H7 (cell line): ENCODE data around the gene DPEP1. TPM values are rescaled to one million over a fixed set of nuclear protein-coding genes. Genes with fewer than 3 reads are reported as not detected.

Experiments
- DNase-seq: peaks from one replicate; pipeline ENCODE4 v3.0.0; 2012
- H3K27me3 ChIP-seq: 2 replicates; pipeline ENCODE4 v1.6.0; 2011; ENCODE audit warnings: mild to moderate bottlenecking, low read length; ENCODE audit not compliant: control insufficient read depth, insufficient read depth
- H3K36me3 ChIP-seq: replicated peaks from 2 replicates; pipeline ENCODE4 v1.5.1; 2011; ENCODE audit warnings: low read length; ENCODE audit not compliant: control insufficient read depth, insufficient read depth
- H3K4me3 ChIP-seq: 2 replicates; pipeline ENCODE4 v1.5.1; 2011; ENCODE audit warnings: low read depth, mild to moderate bottlenecking, control low read depth, low read length, moderate library complexity; ENCODE audit not compliant: insufficient read depth
- total RNA-seq: library from RNA; depleted of rRNA; stranded (reverse); fragments of >200 nt; shearing (Covaris generic); gene quantifications from 2 replicates; pipeline ENCODE4 v1.2.3, GENCODE V29; 2014

The DPEP1 gene
- total RNA-seq, 1 experiment from 2014 or later: 2.7 TPM

DNA sequence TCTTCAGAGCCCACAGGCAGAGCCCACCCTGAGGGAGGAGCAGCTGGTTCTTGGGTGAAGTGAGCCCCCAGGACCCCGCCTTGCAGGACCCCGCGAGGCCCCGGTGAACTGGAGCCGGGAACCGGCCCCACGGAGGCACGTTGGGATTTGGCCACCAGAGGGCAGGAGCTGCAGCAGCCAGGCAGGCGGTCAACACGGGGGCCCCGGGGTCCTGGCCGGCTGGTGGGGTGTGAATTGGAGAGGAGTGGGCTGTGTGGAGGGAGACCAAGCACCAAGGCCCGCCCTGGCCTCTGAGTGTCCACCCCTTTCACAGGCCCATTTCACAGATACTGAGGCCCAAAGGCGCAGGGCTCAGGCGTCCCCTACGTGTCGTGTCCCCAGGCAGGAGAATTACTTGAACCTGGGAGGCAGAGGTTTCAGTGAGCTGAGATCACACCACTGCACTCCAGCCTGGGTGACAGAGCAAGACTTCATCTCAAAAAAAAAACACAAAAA is 2.2 kb downstream of the DPEP1 start:
- Histone ChIP-seq H3K36me3 (no peaks in the 10 kb centered on the region), H3K27me3 (no peaks in the 10 kb centered on the region), H3K4me3 (no peak overlapping the region)
- peak; percentile 96 for DNase-seq

DNA sequence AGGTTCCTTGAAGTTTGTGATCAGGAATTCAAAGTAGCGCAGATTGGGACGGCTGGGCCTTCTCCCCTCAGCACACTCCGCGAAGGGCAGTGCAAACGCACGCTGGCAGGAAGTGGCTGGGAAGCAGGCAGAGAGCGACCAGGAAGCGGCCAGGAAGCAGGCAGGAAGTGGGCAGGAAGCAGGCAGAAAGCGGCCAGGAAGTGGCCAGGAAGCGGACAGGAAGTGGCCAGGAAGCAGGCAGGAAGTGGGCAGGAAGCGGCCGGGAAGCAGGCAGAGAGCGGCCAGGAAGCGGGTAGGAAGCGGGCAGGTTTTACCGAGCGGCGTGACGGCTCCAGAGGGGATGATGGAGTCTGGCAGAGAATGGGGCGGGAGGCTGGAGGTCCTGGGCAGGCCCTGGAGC is 3.2 kb downstream of the DPEP1 start:
- no peak for DNase-seq
- H3K27me3 ChIP-seq: no peaks in the 10 kb centered on the region

DNA sequence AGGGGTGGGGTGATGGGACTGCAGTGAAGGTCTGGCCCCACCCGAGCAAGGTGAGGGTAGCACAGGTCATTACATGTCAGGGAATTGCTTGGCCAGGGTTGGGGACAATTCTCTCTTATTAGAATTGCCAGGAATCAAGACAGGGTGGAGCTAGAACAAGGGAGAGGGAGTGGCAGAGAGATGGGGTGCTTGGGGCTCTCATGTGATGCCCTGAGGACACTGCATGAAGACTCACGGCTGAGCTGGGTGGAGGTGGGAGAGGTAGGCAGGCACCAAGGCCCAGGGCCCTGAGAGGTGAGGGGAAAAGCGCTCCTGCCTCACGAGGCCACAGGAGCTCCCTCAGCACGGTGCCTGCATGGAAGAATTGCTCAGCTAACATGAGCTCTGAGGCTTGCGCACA is 3.6 kb downstream of the DPEP1 start:
- no peaks in the 10 kb centered on the region for H3K27me3 ChIP-seq
- H3K4me3 ChIP-seq: no peak overlapping the region
- DNase-seq: no peak
- no peaks in the 10 kb centered on the region for H3K36me3 ChIP-seq

More for the DNA sequence above, 3.2 kb downstream of the DPEP1 start:
- H3K4me3 ChIP-seq: no peak overlapping the region
- H3K36me3 ChIP-seq: no peaks in the 10 kb centered on the region

DNA sequence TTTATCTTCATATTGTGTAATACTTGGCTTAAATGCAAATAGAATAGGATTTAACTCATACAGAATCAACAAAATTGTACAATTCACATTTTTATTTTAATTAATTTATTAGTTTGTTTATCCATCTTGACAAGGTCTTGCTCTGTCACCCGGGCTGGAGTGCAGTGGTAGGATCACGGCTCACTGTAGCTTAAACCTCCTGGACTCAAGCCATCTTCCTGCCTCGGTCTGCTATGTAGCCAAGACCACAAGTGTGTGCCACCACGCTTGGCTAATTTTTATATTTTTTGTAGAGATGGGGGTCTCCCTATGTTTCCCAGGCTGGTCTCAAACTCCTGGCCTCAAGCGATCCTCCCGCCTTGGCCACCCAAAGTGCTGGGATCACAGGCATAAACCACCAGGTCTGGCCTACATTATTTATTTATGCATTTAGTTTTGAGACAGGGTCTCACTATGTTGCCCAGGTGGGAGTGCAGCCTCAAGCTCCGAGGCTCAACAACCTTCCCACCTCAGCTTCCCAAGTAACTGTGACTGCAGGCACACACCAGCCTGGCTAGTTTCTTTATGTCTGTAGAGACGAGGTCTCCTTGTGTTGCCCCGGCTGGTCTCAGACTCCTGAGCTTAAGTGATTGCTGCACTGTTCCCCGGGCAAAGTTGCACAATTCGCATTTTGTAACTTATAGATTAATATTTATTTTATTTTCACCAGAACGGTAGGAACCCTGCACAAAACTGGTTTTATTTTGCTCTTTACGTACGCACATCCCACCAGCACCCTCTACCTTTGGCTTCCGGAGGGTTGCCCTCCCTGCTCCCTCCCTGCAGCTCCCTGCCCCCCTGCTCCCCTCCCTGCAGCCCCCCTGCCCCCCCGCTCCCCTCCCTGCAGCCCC is 4.9 kb downstream of the DPEP1 start:
- Histone ChIP-seq H3K4me3 (no peak overlapping the region), H3K36me3 (no peaks in the 10 kb centered on the region), H3K27me3 (no peaks in the 10 kb centered on the region; the same call in 1 of the 2 replicates)
- DNase-seq: no peak

DNA sequence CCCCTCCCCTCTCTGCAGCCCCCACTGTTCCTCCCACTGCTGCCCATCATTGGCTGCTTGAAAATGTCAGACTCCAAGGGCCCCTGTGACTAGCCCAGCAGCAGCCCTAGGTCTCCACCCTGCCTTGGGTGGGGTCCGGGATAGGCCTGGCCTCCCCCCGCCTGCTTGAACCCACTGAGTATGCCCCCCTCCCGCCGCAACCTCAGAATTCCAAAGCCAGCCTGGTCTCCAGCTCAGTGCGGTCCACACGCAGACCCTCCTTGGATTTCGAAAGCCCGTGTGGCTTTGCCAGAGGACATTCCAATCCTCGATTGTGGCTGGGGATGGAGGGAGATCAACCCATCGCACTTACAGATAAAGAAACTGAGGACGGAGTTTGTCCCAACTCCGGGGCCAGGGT is 6.4 kb downstream of the DPEP1 start:
- H3K36me3 ChIP-seq: no peaks in the 10 kb centered on the region
- no peak overlapping the region for H3K4me3 ChIP-seq
- H3K27me3 ChIP-seq: peaks cover 6% of the 10 kb centered on the region
- DNase-seq: peak; percentile 73

DNA sequence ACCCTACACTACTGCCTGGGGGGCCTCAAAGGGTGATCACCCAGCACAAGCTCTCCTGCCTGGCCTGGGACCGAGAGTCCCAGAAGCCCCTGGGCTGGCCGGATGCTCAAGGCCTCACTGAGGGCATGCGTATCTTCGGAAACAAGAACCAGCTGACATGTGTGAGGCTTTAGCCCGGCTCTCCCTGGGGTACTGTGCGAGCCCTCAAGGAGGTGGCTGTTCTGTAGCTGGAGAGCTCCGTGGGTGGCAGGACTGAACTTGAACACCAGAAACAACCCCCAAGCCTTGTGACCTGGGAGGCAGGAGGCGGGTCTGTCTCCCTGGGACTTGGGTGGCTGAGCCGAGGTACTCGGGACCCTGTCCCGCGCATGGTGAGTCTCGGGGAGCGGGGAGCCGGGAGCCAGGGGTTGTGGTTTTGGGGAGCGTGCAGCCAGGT is 7.0 kb downstream of the DPEP1 start:
- H3K27me3 ChIP-seq: peaks cover 6% of the 10 kb centered on the region
- no peak overlapping the region for H3K4me3 ChIP-seq
- DNase-seq: peak; percentile 56
- H3K36me3 ChIP-seq: no peaks in the 10 kb centered on the region

DNA sequence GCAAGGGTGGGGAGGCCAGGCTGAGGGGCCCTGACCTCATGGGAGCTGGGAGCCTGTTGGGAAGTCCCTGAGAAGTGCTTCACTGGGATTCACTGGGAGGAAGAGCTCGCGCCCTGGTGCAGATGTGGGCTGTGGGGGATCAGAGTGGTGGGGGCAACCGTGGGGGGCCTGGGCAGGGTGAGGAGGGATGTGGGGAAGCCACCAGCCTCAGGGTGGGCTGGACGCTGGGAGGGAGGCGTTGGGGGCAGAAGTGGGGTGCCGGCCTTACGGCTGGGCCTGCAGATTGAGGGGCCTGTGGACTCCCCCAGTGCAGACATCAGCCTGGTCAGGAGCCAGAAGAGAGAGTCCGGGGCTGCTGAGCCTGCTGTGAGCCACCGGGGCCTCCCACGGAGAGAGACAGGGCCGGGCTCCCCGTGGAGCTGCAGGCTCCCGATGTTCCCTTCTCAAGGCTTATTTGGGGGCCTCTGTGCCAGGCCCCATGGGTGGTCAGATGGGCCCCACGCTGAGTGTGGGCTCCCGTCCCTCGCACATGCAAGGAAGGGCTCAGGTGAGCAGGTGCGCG is 7.8 kb downstream of the DPEP1 start:
- H3K36me3 ChIP-seq: no peaks in the 10 kb centered on the region
- H3K4me3 ChIP-seq: no peak overlapping the region
- no peak for DNase-seq
- peaks cover 6% of the 10 kb centered on the region for H3K27me3 ChIP-seq

DNA sequence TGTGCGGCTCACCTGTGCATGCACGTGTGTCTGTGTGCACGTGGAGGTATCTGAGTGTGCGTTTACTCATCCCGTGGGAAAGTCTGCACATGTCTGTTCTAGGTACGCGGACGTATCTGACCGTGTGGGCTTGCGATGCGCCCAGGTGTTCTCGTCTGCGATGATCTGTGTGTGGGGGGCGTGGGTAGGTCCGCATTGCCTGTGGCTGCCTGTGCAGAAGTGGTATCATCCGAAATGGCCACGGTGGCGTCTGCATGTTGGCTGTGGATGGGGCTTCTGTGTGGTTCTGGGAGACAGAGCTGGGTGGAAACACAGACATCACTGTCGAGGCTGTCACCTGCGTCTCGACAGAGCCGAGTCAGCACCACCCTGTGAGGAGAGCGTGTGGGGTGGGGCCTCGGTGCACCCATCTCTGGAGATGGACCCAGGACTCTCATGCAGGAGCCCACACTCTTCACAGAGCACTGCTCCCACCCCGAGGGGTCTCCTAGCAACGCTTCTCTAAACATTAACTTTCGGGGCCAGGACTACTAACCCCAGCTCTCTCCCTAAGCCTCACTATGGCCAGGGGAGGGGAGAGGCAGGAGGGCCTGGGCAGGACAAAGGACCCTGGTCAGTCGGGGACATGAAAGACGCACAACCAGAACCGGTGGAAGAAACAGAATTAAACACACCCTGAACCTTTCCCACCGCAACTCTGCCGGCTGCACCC is 8.4 kb downstream of the DPEP1 start:
- Histone ChIP-seq H3K4me3 (no peak overlapping the region), H3K36me3 (no peaks in the 10 kb centered on the region), H3K27me3 (peaks cover 6% of the 10 kb centered on the region)
- DNase-seq: no peak

DNA sequence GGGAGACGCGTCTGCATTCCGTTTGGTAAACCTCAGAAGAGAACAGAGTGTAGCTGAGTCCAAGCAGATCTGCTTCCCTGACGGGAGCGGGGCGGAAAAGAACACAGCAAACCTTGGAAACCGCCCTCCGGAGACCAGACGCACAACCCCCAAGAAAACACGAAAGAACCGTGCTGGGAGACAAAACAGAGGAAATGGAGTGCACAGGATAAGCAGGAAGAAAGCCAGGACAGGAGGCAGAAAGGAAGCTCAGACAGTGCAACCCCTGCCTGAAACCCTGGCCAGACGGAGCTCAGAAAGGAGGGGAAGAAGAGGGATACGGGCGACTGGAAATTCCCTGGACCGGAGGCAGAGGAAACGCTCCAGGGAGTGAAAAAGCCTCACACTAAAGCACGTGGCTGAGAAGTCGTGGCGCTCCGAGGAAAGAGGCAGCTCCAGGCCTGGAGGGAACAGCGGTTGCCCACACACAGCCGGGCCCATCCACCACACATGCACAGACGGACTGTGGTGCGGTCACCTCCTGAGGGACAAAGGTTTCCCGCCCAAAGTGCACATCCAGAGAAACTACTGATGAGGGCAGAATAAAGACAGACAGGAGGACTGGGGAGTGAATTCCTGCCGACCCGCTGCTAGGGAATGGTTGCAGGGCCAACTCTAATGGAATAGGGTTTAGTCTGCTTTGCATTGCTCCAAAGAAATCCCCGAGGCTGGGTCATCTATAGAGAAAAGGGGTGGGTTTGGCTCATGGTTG is 10.2 kb downstream of the DPEP1 start:
- Histone ChIP-seq H3K4me3 (no peak overlapping the region), H3K36me3 (no peaks in the 10 kb centered on the region), H3K27me3 (peaks cover 6% of the 10 kb centered on the region)
- DNase-seq: peak; percentile 76

DNA sequence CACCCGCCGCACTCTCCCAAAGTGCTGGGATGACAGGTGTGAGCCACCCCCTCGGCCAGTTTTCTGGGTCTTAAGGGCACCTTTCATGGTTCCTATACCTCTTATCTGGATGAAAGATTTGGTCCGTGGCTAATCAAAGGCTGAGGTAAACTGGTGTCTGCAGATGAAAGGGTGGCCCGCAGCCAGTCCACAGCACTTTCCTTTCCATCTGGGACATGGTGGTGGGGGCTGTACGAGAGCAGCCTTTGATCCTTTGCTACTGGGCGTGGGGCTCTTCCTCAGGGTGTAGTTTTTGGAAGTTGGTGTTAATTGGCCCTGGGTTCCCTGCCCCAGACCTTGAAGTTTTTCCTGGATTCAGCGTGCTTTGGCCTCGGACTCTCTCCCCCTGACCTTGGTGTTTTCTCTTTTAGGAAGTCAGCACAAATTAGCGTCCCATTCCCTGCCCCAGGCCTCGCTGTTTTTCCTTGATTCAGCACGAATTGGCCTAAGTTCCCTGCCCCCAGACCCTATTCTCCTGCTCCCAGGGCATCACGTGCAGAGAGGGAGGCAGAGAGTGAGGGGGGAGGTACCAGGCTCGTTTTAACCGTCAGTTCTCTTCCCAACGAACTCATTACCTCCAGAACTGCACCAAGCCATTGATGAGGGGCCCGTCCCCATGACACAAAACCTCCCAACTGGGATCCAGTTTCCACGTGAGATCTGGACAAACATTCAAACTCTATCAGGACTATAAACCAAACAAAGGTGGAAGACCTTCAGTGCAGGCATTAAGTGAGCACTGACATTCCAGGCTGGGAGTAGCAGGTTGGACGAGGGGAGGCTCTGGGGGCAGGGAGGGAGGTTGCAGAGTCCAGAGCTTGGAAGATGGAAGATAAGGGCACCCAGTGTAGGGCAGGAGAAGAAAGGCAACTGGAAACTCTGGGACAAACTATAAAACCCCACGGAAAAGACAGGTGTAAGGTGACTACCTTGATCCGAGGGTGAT is 11.6 kb downstream of the DPEP1 start:
- H3K4me3 ChIP-seq: no peak overlapping the region
- no peaks in the 10 kb centered on the region for H3K36me3 ChIP-seq
- H3K27me3 ChIP-seq: peaks cover 6% of the 10 kb centered on the region
- DNase-seq: no peak

DNA sequence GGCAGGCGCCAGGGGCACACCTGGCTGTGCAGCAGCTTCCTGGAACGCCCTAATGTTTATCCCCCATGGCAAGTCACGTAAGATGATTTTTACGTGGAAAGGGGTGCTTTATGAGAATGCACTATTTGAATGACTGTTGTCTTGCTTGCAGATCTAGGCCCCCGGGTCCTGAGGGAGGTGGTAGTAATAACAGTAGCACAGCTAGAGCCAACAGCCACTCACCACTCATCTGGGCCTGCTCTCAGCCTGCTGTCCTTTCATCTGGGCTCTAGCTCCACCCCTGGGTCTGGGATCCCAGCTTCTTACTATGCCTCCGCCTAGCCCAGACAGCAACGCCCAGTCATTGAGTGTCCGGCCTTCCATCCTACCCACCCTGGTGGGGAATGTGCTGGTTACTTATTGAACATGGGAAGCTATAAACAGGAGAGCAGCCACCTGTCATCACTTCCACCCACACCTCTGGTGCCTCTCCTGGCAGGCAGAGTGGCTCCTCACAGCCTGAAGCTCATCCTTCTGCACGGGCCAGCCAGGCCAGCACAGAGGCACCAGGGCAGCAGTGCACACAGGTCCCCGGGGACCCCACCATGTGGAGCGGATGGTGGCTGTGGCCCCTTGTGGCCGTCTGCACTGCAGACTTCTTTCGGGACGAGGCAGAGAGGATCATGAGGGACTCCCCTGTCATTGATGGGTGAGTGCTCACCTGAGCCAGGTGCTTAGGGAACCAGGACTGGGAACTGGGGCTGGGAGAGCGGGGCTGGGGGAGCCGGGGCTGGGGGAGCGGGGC is 16.6 kb downstream of the DPEP1 start:
- no peaks in the 10 kb centered on the region for H3K36me3 ChIP-seq
- H3K4me3 ChIP-seq: no peak overlapping the region
- no peaks in the 10 kb centered on the region; the same call in 1 of the 2 replicates for H3K27me3 ChIP-seq
- no peak for DNase-seq

DNA sequence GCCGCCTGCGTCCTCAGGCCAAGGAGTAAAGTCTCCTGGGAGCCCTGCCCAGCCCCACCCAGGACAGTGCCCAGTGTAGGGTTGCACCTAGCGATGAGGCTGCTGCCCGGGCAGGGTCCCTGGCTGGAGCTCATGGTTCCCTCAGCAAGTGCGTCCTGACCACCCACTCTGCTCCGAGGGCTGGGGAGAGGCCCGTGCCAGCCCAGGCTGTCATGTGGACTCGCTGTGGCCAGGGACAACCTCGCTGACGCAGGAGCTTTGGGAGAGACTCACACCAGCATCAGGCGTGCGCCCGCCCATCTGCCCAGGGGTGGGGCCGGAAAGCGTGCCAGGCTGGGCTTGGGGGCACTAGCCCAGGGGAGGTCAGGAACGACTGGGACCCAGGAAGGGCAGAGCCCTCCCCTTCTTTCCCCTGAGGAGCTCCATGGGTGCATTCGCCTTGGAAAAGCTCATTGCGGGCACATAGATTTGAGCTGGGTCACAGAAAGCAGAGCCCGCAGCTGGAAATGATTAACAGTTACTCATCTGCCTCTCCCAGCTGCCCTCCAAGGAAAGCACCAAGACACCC is 19.7 kb downstream of the DPEP1 start:
- DNase-seq: no peak
- H3K36me3 ChIP-seq: no peaks in the 10 kb centered on the region
- H3K4me3 ChIP-seq: no peak overlapping the region
- H3K27me3 ChIP-seq: no peaks in the 10 kb centered on the region; the same call in 1 of the 2 replicates
